Measurements from ENCODE around the gene CISD3.

- TF ChIP-seq, protein P1, sequence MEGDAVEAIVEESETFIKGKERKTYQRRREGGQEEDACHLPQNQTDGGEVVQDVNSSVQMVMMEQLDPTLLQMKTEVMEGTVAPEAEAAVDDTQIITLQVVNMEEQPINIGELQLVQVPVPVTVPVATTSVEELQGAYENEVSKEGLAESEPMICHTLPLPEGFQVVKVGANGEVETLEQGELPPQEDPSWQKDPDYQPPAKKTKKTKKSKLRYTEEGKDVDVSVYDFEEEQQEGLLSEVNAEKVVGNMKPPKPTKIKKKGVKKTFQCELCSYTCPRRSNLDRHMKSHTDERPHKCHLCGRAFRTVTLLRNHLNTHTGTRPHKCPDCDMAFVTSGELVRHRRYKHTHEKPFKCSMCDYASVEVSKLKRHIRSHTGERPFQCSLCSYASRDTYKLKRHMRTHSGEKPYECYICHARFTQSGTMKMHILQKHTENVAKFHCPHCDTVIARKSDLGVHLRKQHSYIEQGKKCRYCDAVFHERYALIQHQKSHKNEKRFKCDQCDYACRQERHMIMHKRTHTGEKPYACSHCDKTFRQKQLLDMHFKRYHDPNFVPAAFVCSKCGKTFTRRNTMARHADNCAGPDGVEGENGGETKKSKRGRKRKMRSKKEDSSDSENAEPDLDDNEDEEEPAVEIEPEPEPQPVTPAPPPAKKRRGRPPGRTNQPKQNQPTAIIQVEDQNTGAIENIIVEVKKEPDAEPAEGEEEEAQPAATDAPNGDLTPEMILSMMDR (IDR thresholded peaks at IDR 0.05 in 8 of 11, conservative IDR thresholded peaks at IDR 0.05 in 3 of 11), result no peak
- peak; percentile 68 to 89 (median 76) for TF ChIP-seq POLR2AphosphoS5 (IDR thresholded peaks at IDR 0.05)
- no peak for TF ChIP-seq POLR2A (IDR thresholded peaks at IDR 0.05)
These were observed 1.8 kb upstream of the CISD3 start for GRCh38 chr17:38728290-38728831.

Data from spleen (tissue), 7 donors.